KMS-11 (cell line): ENCODE data around the gene LRRFIP1.

ENCODE experiments used
- H2AFZ ChIP-seq: fragments of 200-600 bp; sonication (generic); 2 replicates; pipeline ENCODE4 v1.6.1; 2016; ENCODE audit warnings: antibody characterized with exemption, mixed run types, low read depth
- H3K27ac ChIP-seq: fragments of 200-600 bp; sonication (generic); 2 replicates; pipeline ENCODE4 v1.6.1; 2016; ENCODE audit warnings: mild to moderate bottlenecking, mixed run types
- H3K27me3 ChIP-seq: fragments of 200-600 bp; sonication (generic); 2 replicates; pipeline ENCODE4 v1.6.1; 2017; ENCODE audit warnings: mild to moderate bottlenecking, low read depth, mixed run types, moderate library complexity; ENCODE audit not compliant: insufficient read depth
- H3K36me3 ChIP-seq: fragments of 200-600 bp; sonication (generic); 2 replicates; pipeline ENCODE4 v1.6.1; 2017; ENCODE audit warnings: mild to moderate bottlenecking, mixed run types; ENCODE audit not compliant: insufficient read depth
- H3K4me1 ChIP-seq: fragments of 200-600 bp; sonication (generic); 2 replicates; pipeline ENCODE4 v1.6.1; 2016; ENCODE audit warnings: mild to moderate bottlenecking, low read depth, mixed run types; ENCODE audit not compliant: poor library complexity, severe bottlenecking
- H3K4me2 ChIP-seq: fragments of 200-600 bp; sonication (generic); 2 replicates; pipeline ENCODE4 v1.7.0; 2016; ENCODE audit warnings: mild to moderate bottlenecking, mixed run types
- H3K4me3 ChIP-seq: fragments of 200-600 bp; sonication (generic); IDR thresholded peaks from 2 replicates; pipeline ENCODE4 v1.6.1; 2017; ENCODE audit warnings: low read depth, low read length, mixed read lengths; ENCODE audit not compliant: insufficient read depth
- H3K79me2 ChIP-seq: fragments of 200-600 bp; sonication (generic); 2 replicates; pipeline ENCODE4 v1.6.1; 2016; ENCODE audit warnings: low read depth, mixed run types; ENCODE audit not compliant: insufficient read depth
- H3K9ac ChIP-seq: fragments of 200-600 bp; sonication (generic); 2 replicates; pipeline ENCODE4 v1.6.1; 2016; ENCODE audit warnings: mild to moderate bottlenecking, mixed run types
- H4K20me1 ChIP-seq: fragments of 200-600 bp; sonication (generic); 2 replicates; pipeline ENCODE4 v1.6.1; 2016; ENCODE audit warnings: mild to moderate bottlenecking, mixed run types; ENCODE audit not compliant: insufficient read depth
- CTCF ChIP-seq: fragments of 200-600 bp; sonication (generic); conservative IDR thresholded peaks from 2 replicates; pipeline ENCODE4 v1.6.1; 2017; ENCODE audit warnings: low read depth, mild to moderate bottlenecking, antibody characterized with exemption, low read length, moderate library complexity, mixed read lengths

LRRFIP1 gene

DNA sequence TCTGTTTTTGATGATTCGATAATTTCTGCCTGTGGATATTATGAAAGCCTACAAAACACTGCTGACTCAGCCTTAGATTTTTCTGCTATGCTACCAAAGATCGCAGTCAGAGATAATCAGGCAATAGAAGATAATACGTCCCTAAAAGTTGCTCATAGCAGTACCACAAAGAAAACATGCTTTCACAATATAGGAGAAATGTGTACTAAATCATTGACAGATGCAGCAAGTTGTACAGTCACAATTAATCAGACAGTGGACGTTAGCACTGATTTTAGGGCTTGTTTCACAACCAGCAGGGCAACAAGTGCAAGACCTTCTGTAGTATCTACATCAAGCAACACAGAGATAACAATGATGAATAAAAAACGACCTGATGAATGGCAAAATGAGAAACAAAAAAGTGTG, 190.7 kb downstream of the LRRFIP1 start:
- H2AFZ ChIP-seq: no peak overlapping the region

GRCh38 chr2:237819231-237819630, 191.8 kb downstream of the LRRFIP1 start:
- H4K20me1 ChIP-seq: no peaks in the 10 kb centered on the region
- H3K27ac ChIP-seq: no peak overlapping the region
- no peaks in the 10 kb centered on the region for H3K36me3 ChIP-seq
- H3K4me3 ChIP-seq: no peak overlapping the region
- no peak overlapping the region for H2AFZ ChIP-seq
- no peaks in the 10 kb centered on the region for H3K27me3 ChIP-seq
- H3K9ac ChIP-seq: no peak overlapping the region
- no peaks in the 10 kb centered on the region for H3K79me2 ChIP-seq
- TF ChIP-seq CTCF: no peak
- H3K4me1 ChIP-seq: no peaks in the 10 kb centered on the region
- no peak overlapping the region for H3K4me2 ChIP-seq

More for the DNA sequence above, 190.7 kb downstream of the LRRFIP1 start:
- Histone ChIP-seq H3K9ac (no peak overlapping the region), H4K20me1 (no peaks in the 10 kb centered on the region), H3K4me1 (no peaks in the 10 kb centered on the region), H3K27ac (no peak overlapping the region), H3K27me3 (no peaks in the 10 kb centered on the region), H3K4me3 (no peak overlapping the region), H3K79me2 (no peaks in the 10 kb centered on the region), H3K4me2 (no peak overlapping the region), H3K36me3 (no peaks in the 10 kb centered on the region)
- TF ChIP-seq CTCF: no peak

DNA sequence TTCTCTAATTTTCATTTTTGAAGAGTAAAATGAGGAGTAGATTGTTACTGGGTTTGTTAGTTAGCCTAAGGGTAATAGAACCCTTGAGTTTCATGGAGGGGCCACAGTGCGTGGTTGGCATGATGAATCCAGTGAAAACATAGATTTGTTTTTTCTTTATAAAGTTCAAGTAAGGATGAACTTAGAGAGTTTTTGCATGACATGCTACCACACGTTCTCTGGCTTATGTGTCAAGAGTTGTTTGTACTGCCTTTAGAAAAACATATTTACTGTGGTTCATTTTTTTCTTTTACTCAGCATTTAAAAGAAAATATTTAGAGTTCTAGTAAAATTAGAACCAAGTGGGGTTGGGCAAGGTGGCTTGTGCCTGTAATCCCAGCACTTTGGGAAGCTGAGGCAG, 193.0 kb downstream of the LRRFIP1 start:
- H3K27ac ChIP-seq: no peak overlapping the region
- no peak overlapping the region for H3K9ac ChIP-seq
- no peak overlapping the region for H2AFZ ChIP-seq
- H3K27me3 ChIP-seq: no peaks in the 10 kb centered on the region
- H3K36me3 ChIP-seq: no peaks in the 10 kb centered on the region
- TF ChIP-seq CTCF: no peak
- no peaks in the 10 kb centered on the region for H4K20me1 ChIP-seq
- no peaks in the 10 kb centered on the region for H3K79me2 ChIP-seq
- no peaks in the 10 kb centered on the region for H3K4me1 ChIP-seq
- H3K4me3 ChIP-seq: no peak overlapping the region
- no peak overlapping the region for H3K4me2 ChIP-seq

- Histone ChIP-seq H3K27me3 (no peaks in the 10 kb centered on the region), H3K4me2 (no peak overlapping the region), H3K9ac (no peak overlapping the region), H3K27ac (no peak overlapping the region), H2AFZ (no peak overlapping the region), H3K79me2 (no peaks in the 10 kb centered on the region), H3K36me3 (no peaks in the 10 kb centered on the region), H3K4me3 (no peak overlapping the region), H4K20me1 (no peaks in the 10 kb centered on the region), H3K4me1 (no peaks in the 10 kb centered on the region)
- TF ChIP-seq CTCF: no peak
Observed at GRCh38 chr2:237823544-237823943, 196.2 kb downstream of the LRRFIP1 start.
